HepG2 (cell line): ENCODE data around the gene TMIGD2. TPM values are rescaled to one million over a fixed set of nuclear protein-coding genes. Genes with fewer than 3 reads are reported as not detected.

Experiments used
- CHD2 ChIP-seq: IDR thresholded peaks from 2 replicates; pipeline ENCODE4 v1.6.1; 2011; ENCODE audit warnings: low read depth, low read length, improper control_type of control experiment
- CHD4 ChIP-seq: fragments of 200-600 bp; sonication (generic); IDR thresholded peaks from 2 replicates; pipeline ENCODE4 v1.7.0; 2017; ENCODE audit warnings: mild to moderate bottlenecking, low read length, borderline replicate concordance
- DMAP1 ChIP-seq: IDR thresholded peaks from 2 replicates; pipeline ENCODE4 v1.6.1; 2016
- DNMT1 ChIP-seq: sonication (generic); formaldehyde crosslinking; IDR thresholded peaks from 2 replicates; pipeline ENCODE4 v1.5.1; 2020; ENCODE audit warnings: mild to moderate bottlenecking, missing genetic modification reagents
- FOSL2 ChIP-seq: sonication (generic); formaldehyde crosslinking; IDR thresholded peaks from 2 replicates; pipeline ENCODE4 v1.4.0; 2020; ENCODE audit warnings: missing genetic modification reagents
- ISX ChIP-seq: sonication (generic); formaldehyde crosslinking; conservative IDR thresholded peaks from 2 replicates; pipeline ENCODE4 v1.5.0; 2020; ENCODE audit warnings: missing genetic modification reagents
- JARID2 ChIP-seq: sonication (generic); formaldehyde crosslinking; IDR thresholded peaks from 2 replicates; pipeline ENCODE4 v1.8.1; 2023; ENCODE audit warnings: missing genetic modification reagents, inconsistent platforms; ENCODE audit not compliant: insufficient replicate concordance
- KDM6A ChIP-seq: IDR thresholded peaks from 2 replicates; pipeline ENCODE4 v1.6.1; 2016; ENCODE audit warnings: low read depth
- MYNN ChIP-seq: sonication (generic); formaldehyde crosslinking; IDR thresholded peaks from 2 replicates; pipeline ENCODE4 v1.4.0; 2020; ENCODE audit warnings: mild to moderate bottlenecking, low read depth, missing genetic modification reagents
- NAIF1 ChIP-seq: sonication (generic); formaldehyde crosslinking; IDR thresholded peaks from 2 replicates; pipeline ENCODE4 v1.5.0; 2020; ENCODE audit warnings: mild to moderate bottlenecking, missing genetic modification reagents, borderline replicate concordance
- NBN ChIP-seq: fragments of 450-650 bp; conservative IDR thresholded peaks from 2 replicates; pipeline ENCODE4 v1.6.1; 2017
- NFATC3 ChIP-seq: sonication (generic); formaldehyde crosslinking; IDR thresholded peaks from 2 replicates; pipeline ENCODE4 v1.5.1; 2020; ENCODE audit warnings: mild to moderate bottlenecking, missing genetic modification reagents
- PAX8 ChIP-seq: sonication (generic); formaldehyde crosslinking; IDR thresholded peaks from 2 replicates; pipeline ENCODE4 v1.8.0; 2022; ENCODE audit warnings: mild to moderate bottlenecking, missing genetic modification reagents, borderline replicate concordance
- POLR2AphosphoS5 ChIP-seq: IDR thresholded peaks from 2 replicates; pipeline ENCODE4 v1.6.1; 2012; ENCODE audit warnings: low read depth, low read length
- THAP11 ChIP-seq: IDR thresholded peaks from 2 replicates; pipeline ENCODE4 v1.6.1; 2016; ENCODE audit warnings: missing biosample characterization, missing genetic modification reagents
- XRCC5 ChIP-seq: fragments of 200-400 bp; formaldehyde crosslinking; optimal IDR thresholded peaks from 2 replicates; pipeline ENCODE3; 2017; ENCODE audit warnings: mild to moderate bottlenecking, low read length
- ZFP1 ChIP-seq: IDR thresholded peaks from 2 replicates; pipeline ENCODE4 v1.6.1; 2016
- ZFP36L2 ChIP-seq: sonication (generic); formaldehyde crosslinking; IDR thresholded peaks from 2 replicates; pipeline ENCODE4 v1.4.0; 2020; ENCODE audit warnings: missing genetic modification reagents
- ZNF543 ChIP-seq: sonication (generic); formaldehyde crosslinking; IDR thresholded peaks from 2 replicates; pipeline ENCODE4 v1.4.0; 2020; ENCODE audit warnings: mild to moderate bottlenecking, missing genetic modification reagents
- ZNF577 ChIP-seq: sonication (generic); formaldehyde crosslinking; IDR thresholded peaks from 2 replicates; pipeline ENCODE4 v1.4.0; 2020; ENCODE audit warnings: mild to moderate bottlenecking, low read depth, missing genetic modification reagents, borderline replicate concordance
- ZNF776 ChIP-seq: sonication (generic); formaldehyde crosslinking; IDR thresholded peaks from 2 replicates; pipeline ENCODE4 v1.4.0; 2020; ENCODE audit warnings: mild to moderate bottlenecking, missing genetic modification reagents
- polyA plus RNA-seq, 8 experiments: library from polyadenylated mRNA; depleted of rRNA in 3 of 8; stranded (reverse) in 7 of 8; unstranded in 1 of 8; fragments of >200 nt; fragmentation: Illumina TruSeq in 4 of 8; extraction: Trizol in 4 of 8; gene quantifications; 2 replicates each; pipeline versions ENCODE4 v1.2.1 to v1.2.3, GENCODE V29; 2011 to 2016; ENCODE audit warnings: low read depth in 4 of 8, missing spikeins in 1 of 8, mixed read lengths in 1 of 8; ENCODE audit not compliant: insufficient read depth in 1 of 8
- total RNA-seq, 5 experiments: library from RNA; depleted of rRNA; stranded (reverse); fragments of >200 nt; fragmentation: Illumina TruSeq; extraction: Trizol; gene quantifications; 2 replicates each; pipeline ENCODE4 v1.2.3, GENCODE V29; 2016; ENCODE audit warnings: low read depth in 1 of 5
- TF ChIP-seq, protein P1 (sequence below): sonication (generic); formaldehyde crosslinking; IDR thresholded peaks from 2 replicates; pipeline ENCODE4 v1.8.1; 2023; ENCODE audit warnings: mild to moderate bottlenecking, moderate library complexity, missing genetic modification reagents
- TF ChIP-seq, protein P2 (sequence below): IDR thresholded peaks from 2 replicates; pipeline ENCODE4 v1.6.1; 2012; ENCODE audit warnings: inconsistent platforms
- TF ChIP-seq, protein P3 (sequence below): IDR thresholded peaks from 2 replicates; pipeline ENCODE4 v1.6.1; 2016; ENCODE audit warnings: missing biosample characterization, missing genetic modification reagents, low read depth
- TF ChIP-seq, protein P4 (sequence below): IDR thresholded peaks from 2 replicates; pipeline ENCODE4 v1.6.1; 2016; ENCODE audit warnings: missing genetic modification reagents, missing compliant biosample characterization
- TF ChIP-seq, protein P5 (sequence below): sonication (generic); formaldehyde crosslinking; IDR thresholded peaks from 2 replicates; pipeline ENCODE4; 2020; ENCODE audit warnings: missing genetic modification reagents, mild to moderate bottlenecking, borderline replicate concordance

The TMIGD2 gene
- total and polyA plus RNA-seq, 2 of the 13 experiments (the other 11 are each of a cell fraction or from before 2014, with no cell fraction given), result 0.11 to 1.0 TPM

DNA sequence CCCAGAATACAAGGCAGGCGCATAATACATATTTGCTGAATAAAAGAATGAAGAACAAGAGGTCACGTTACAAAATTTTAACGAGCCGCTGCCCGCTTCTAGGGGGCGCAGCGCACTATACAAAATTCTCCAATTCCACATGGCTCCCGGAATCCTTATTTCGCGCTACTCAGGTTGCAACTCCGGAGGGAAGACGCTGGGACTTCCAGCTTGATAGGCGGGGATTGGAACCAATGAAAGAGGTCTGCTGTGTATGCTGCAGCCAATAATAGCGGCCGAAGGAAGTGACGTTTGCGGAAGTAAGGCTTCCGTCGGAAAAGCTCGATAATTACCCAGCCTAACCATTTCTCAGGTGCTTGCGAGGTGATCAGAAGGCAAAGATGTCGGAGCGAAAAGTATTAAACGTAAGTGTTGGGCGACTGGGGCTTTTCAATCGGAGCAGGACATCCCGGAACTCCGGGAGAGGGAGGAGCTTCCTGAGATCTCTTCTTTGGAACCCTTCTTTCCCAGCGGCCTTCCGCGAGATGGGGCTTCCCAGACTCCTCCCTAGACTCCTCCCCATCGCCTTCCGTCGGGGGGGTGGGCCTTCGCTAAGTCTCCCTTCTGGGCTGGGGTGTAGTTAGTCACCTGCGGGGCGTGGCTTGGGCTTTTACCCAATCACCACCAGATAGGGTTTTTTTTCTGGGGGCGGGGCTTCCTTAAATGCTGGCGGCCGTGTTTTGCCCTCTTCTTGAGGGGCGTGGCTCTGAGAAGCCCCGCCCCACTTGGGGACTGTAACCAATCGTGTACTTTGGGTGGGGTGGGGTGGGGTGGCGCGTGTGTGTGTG is 55.2 kb downstream of the TMIGD2 start, which contains the start of gene YJU2 (continued):
- TF ChIP-seq, protein P1, sequence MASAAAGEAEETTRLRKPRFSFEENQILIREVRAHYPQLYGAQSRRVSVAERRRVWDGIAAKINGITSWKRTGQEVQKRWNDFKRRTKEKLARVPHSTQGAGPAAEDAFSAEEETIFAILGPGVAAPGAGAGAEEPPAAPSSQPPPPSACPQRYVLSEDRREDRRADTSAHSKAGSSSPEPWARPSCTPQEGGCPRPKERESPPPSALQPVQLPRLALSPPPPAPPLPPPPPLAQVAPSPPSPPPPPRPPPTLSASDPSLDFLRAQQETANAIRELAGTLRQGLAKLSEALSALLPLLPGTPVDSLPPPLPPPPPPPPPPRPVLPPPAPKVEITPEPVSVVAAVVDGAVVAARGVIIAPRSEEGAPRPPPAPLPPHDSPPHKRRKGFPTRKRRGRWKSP (CRISPR knock-in tag), result peak; percentile 21; the same call in 1 of the 2 replicates
- peak; percentile 88 for TF ChIP-seq DMAP1 (CRISPR knock-in tag)
- peak; percentile 67 for TF ChIP-seq POLR2AphosphoS5
- TF ChIP-seq, protein P2, sequence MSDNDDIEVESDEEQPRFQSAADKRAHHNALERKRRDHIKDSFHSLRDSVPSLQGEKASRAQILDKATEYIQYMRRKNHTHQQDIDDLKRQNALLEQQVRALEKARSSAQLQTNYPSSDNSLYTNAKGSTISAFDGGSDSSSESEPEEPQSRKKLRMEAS, result peak; percentile 92
- peak; percentile 90 for TF ChIP-seq XRCC5
- TF ChIP-seq NAIF1 (CRISPR knock-in tag), result peak; percentile 67; the same call in 1 of the 2 replicates
- TF ChIP-seq CHD2, result peak; percentile 83
- peak; percentile 79; the same call in 1 of the 2 replicates for TF ChIP-seq ZFP1 (CRISPR knock-in tag)
- TF ChIP-seq ZNF543 (CRISPR knock-in tag), result no peak
- TF ChIP-seq ISX (CRISPR knock-in tag), result no peak
- TF ChIP-seq, protein P3, sequence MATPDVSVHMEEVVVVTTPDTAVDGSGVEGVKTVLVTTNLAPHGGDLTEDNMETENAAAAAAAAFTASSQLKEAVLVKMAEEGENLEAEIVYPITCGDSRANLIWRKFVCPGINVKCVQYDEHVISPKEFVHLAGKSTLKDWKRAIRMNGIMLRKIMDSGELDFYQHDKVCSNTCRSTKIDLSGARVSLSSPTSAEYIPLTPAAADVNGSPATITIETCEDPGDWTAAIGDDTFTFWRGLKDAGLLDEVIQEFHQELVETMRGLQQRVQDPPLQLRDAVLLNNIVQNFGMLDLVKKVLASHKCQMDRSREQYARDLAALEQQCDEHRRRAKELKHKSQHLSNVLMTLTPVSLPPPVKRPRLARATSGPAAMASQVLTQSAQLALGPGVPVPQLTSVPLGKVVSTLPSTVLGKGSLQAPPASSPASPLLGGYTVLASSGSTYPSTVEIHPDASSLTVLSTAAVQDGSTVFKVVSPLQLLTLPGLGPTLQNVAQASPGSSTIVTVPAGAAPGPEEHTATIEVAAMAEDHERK, result no peak
- no peak for TF ChIP-seq ZFP36L2 (CRISPR knock-in tag)
- TF ChIP-seq, protein P4, sequence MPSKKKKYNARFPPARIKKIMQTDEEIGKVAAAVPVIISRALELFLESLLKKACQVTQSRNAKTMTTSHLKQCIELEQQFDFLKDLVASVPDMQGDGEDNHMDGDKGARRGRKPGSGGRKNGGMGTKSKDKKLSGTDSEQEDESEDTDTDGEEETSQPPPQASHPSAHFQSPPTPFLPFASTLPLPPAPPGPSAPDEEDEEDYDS (CRISPR knock-in tag), result peak; percentile 78
- TF ChIP-seq ZNF577 (CRISPR knock-in tag), result no peak
- no peak for TF ChIP-seq DNMT1 (CRISPR knock-in tag)
- TF ChIP-seq, protein P5, sequence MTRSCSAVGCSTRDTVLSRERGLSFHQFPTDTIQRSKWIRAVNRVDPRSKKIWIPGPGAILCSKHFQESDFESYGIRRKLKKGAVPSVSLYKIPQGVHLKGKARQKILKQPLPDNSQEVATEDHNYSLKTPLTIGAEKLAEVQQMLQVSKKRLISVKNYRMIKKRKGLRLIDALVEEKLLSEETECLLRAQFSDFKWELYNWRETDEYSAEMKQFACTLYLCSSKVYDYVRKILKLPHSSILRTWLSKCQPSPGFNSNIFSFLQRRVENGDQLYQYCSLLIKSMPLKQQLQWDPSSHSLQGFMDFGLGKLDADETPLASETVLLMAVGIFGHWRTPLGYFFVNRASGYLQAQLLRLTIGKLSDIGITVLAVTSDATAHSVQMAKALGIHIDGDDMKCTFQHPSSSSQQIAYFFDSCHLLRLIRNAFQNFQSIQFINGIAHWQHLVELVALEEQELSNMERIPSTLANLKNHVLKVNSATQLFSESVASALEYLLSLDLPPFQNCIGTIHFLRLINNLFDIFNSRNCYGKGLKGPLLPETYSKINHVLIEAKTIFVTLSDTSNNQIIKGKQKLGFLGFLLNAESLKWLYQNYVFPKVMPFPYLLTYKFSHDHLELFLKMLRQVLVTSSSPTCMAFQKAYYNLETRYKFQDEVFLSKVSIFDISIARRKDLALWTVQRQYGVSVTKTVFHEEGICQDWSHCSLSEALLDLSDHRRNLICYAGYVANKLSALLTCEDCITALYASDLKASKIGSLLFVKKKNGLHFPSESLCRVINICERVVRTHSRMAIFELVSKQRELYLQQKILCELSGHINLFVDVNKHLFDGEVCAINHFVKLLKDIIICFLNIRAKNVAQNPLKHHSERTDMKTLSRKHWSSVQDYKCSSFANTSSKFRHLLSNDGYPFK, result peak; percentile 85; the same call in 1 of the 2 replicates
- TF ChIP-seq JARID2 (CRISPR knock-in tag), result peak; percentile 14
- TF ChIP-seq NFATC3, result no peak
- TF ChIP-seq MYNN (CRISPR knock-in tag), result peak; percentile 73; the same call in 1 of the 2 replicates
- TF ChIP-seq CHD4, result 0 out of 2 replicates have a peak, but pooled peaks have one; percentile 17
- TF ChIP-seq FOSL2 (CRISPR knock-in tag), result peak; percentile 42; the same call in 1 of the 2 replicates
- peak; percentile 96 for TF ChIP-seq THAP11 (CRISPR knock-in tag)
- TF ChIP-seq NBN, result no peak
- no peak for TF ChIP-seq KDM6A (CRISPR knock-in tag)
- no peak for TF ChIP-seq PAX8
- no peak for TF ChIP-seq ZNF776 (CRISPR knock-in tag)
